Measurements from ENCODE around the gene DNAJC4. TPM values are rescaled to one million over a fixed set of nuclear protein-coding genes. Genes with fewer than 3 reads are reported as not detected.
A peak's percentile ranks its signal among the peaks of the same experiment; 100 is the strongest.

The DNAJC4 gene
- total and polyA plus RNA-seq, 2 experiments from 2014 or later = 12.8 to 58.4 TPM

- Histone ChIP-seq H3K36me3 (replicated peaks; ENCODE audit: insufficient read depth, low read depth) (no peaks in the 10 kb centered on the region), H3K9me3 (ENCODE audit: low read depth) (no peaks in the 10 kb centered on the region), H3K9me2 (replicated peaks; ENCODE audit: insufficient read depth) (no peaks in the 10 kb centered on the region), H3K79me2 (peaks cover 29% of the 10 kb centered on the region), H3K27me3 (no peaks in the 10 kb centered on the region), H3K4me1 (ENCODE audit: insufficient read depth) (peaks cover 23% of the 10 kb centered on the region), H3K27ac (no peak overlapping the region), H2AFZ (no peak overlapping the region), H3K4me2 (no peak overlapping the region), H3K4me3 (no peak overlapping the region), H4K20me1 (ENCODE audit: insufficient read depth, poor library complexity, severe bottlenecking) (no peaks in the 10 kb centered on the region)
- TF ChIP-seq EZH2 (IDR thresholded peaks at IDR 0.05; ENCODE audit: borderline replicate concordance) (no peak), EZH2phosphoT487 (IDR thresholded peaks at IDR 0.05; ENCODE audit: low read depth, severe bottlenecking, unreplicated experiment) (no peak), CTCF (IDR thresholded peaks at IDR 0.05; ENCODE audit: poor library complexity) (no peak)
- DNase-seq (ENCODE audit: low spot score) = no peak
- WGBS (ENCODE audit: low lambda C conversion rate, missing lambda C conversion rate) = 70% methylated on average over 5 of the region's 5 CpGs
Observed at GRCh38 chr11:64244107-64244506, 13.8 kb downstream of the DNAJC4 start.

- TF ChIP-seq EZH2phosphoT487 (IDR thresholded peaks at IDR 0.05; ENCODE audit: low read depth, severe bottlenecking, unreplicated experiment) (no peak), EZH2 (IDR thresholded peaks at IDR 0.05; ENCODE audit: borderline replicate concordance) (no peak), CTCF (IDR thresholded peaks at IDR 0.05; ENCODE audit: poor library complexity) (no peak)
- Histone ChIP-seq H3K9me2 (replicated peaks; ENCODE audit: insufficient read depth) (no peaks in the 10 kb centered on the region), H3K27me3 (no peaks in the 10 kb centered on the region), H3K4me3 (no peak overlapping the region), H3K27ac (peak overlapping the region; percentile 96), H3K4me1 (ENCODE audit: insufficient read depth) (peaks cover 19% of the 10 kb centered on the region), H3K36me3 (replicated peaks; ENCODE audit: insufficient read depth, low read depth) (no peaks in the 10 kb centered on the region), H3K79me2 (peaks cover 29% of the 10 kb centered on the region), H3K4me2 (peak overlapping the region; percentile 96), H3K9me3 (ENCODE audit: low read depth) (no peaks in the 10 kb centered on the region), H2AFZ (no peak overlapping the region), H4K20me1 (ENCODE audit: insufficient read depth, poor library complexity, severe bottlenecking) (no peaks in the 10 kb centered on the region)
- DNase-seq (ENCODE audit: low spot score) = no peak
- 69% methylated on average over 6 of the region's 6 CpGs for WGBS (ENCODE audit: low lambda C conversion rate, missing lambda C conversion rate)
Observed at GRCh38 chr11:64244966-64245365, 14.6 kb downstream of the DNAJC4 start.

GRCh38 chr11:64245401-64245796 is 15.1 kb downstream of the DNAJC4 start:
- H4K20me1 ChIP-seq (ENCODE audit: insufficient read depth, poor library complexity, severe bottlenecking) = no peaks in the 10 kb centered on the region
- H3K4me1 ChIP-seq (ENCODE audit: insufficient read depth) = peaks cover 19% of the 10 kb centered on the region
- peak overlapping the region; percentile 89 for H3K4me3 ChIP-seq
- no peaks in the 10 kb centered on the region for H3K9me2 ChIP-seq (replicated peaks; ENCODE audit: insufficient read depth)
- H3K27ac ChIP-seq = peak overlapping the region; percentile 96
- WGBS (ENCODE audit: low lambda C conversion rate, missing lambda C conversion rate) = 25% methylated on average over 2 of the region's 6 CpGs
- H2AFZ ChIP-seq = no peak overlapping the region
- TF ChIP-seq EZH2phosphoT487 (IDR thresholded peaks at IDR 0.05; ENCODE audit: low read depth, severe bottlenecking, unreplicated experiment) (no peak), EZH2 (IDR thresholded peaks at IDR 0.05; ENCODE audit: borderline replicate concordance) (no peak), CTCF (IDR thresholded peaks at IDR 0.05; ENCODE audit: poor library complexity) (no peak)
- DNase-seq (ENCODE audit: low spot score) = no peak
- no peaks in the 10 kb centered on the region for H3K9me3 ChIP-seq (ENCODE audit: low read depth)
- no peaks in the 10 kb centered on the region for H3K36me3 ChIP-seq (replicated peaks; ENCODE audit: insufficient read depth, low read depth)
- peak overlapping the region; percentile 96 for H3K4me2 ChIP-seq
- no peaks in the 10 kb centered on the region for H3K27me3 ChIP-seq
- peaks cover 29% of the 10 kb centered on the region for H3K79me2 ChIP-seq

Data from hepatocyte (in vitro differentiated cells).